HG02623 (cell line): ENCODE measurements around the gene ARMS2.

Experiments used
- ATAC-seq: cut with Tn5 transposase; IDR thresholded peaks from one replicate; pipeline ENCODE4 v1.9.1; 2021; ENCODE audit warnings: moderate library complexity; ENCODE audit not compliant: unreplicated experiment

Gene ARMS2

DNA sequence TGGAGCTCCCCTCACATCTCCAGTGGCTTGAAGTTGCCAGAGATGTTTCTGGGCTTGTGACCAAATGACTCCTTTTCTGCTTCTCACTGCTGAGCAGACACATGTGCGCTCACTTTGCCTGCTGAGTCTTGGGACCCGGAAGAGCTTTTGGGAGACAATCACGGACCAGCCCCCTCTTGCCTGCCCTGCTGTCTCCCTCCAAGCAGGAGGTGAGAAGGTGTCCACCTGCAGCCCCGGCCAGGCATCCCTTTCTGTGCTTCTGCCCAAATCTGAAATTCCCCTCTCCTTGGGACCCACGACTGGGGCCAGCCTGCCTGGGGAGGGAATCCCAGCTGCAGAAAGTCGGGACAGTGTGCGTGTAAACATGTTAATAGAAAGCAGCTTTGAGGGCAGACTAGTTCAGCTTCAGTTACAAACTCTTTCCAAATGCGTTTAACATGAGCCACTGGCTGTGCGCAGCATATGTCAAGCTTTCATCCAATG is 38.6 kb downstream of the ARMS2 start:
- no peak for ATAC-seq

DNA sequence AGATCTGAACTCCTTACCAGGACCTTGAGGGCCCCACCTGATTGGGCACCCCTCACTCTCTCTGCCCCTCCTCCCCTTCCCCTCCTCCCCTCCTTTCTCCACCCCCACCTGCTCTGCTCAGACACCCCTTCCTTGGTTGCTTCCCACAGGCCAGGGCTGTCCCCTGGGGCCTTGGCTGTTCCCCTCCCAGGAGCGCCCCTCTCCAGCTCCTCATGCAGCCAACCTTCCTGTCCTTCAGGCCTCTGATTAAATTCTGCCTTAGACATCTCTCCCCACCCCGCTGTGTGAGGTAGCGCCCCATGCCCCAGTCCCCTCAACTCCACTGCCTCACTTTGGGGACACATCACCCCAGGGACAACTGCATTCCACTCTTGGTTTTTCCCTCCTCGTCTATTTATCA is 39.3 kb downstream of the ARMS2 start:
- ATAC-seq, result no peak

DNA sequence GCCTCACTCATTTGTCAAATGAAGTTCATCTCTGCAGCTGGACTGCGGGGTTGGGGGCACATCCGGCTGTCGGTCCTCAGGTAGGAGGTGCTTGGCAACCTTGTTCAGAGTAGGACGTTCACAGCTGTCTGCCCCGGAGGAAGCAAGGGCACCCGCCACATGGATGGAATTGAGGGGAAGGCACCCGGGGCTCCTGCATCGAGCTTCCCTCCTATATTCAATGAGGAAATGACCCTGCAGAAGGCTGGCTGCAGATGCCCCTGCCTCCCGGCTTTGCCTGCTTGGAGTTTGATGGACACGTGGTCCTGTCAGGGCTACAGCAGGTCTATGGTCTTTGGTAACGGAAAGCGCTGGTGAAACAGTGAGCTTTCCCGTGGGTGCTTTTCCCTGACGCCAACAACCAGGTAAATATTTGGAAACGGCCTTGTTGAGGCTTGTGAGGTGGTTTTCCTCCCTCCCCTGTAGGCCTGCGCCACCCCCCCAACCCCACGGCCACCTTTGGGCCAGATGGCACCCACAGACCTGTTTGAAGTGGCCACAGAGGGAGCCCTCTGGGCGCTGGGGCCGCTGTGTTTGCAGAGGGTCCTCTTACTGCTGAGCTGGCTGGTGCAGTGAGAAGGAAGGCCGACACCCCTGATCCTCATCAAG is 39.8 kb downstream of the ARMS2 start:
- no peak for ATAC-seq

DNA sequence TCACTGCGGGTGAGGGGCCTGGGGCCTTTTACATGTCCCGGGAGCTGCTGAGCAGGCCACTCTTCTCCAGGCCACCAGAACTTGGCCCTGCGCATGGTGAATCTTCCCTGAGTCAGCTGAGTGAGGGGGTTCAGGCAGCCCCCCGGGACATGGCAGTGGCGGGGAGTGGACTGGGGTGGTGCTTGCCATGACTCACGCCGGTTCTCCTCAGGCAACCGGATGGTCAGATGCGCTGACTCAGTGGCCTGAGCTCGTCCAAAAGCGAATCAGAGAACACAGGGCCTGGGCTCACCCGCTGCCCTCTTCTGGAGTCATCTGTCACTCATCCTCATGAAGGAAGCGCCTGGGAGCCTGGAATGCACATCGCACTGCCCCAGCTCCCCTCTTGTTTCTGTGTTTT is 40.4 kb downstream of the ARMS2 start:
- ATAC-seq, result no peak

DNA sequence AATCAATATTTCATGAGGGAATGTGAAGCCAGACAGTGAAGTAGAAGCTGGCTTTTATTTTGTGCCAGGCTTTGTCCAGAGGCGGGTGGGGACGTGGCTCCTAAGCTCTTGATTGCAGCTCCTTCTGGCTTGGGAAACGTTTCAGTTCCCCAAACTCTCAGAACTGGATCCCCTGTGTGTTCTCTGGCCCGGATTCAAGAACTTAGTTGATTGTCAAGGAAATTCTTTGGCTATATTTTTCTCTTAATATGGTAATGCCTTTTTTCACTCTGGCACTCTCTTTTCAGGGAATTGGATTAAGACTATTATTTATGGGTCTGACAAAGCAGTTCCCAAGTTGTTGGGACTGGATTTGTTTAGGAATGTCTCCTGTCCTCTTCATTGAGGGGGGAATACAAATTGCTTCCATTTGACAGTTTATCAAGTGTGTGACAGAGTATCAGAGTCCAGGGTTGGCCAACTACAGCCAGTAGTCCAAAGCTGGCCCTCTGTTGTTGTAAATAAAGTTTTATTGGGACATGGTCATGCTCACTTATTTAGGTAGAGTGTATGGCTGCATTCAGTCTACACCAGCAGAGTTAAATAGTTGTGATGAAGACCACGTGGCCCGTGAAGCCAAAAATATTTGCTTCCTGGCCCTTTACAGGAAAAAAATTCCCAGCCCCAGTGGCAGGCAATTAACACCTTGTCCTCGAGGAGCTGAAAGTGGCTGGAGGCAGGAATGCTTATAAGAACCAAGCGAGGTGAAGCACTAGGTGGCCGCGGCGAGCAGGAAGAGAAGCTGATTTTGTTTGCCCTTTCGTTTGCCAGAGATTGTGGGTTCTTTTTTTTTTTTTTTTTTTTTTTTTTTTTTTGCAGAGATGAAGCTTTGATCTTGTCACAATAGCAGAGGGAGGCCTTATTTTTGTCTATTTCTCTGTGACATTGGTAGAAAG is 41.2 kb downstream of the ARMS2 start:
- no peak for ATAC-seq

DNA sequence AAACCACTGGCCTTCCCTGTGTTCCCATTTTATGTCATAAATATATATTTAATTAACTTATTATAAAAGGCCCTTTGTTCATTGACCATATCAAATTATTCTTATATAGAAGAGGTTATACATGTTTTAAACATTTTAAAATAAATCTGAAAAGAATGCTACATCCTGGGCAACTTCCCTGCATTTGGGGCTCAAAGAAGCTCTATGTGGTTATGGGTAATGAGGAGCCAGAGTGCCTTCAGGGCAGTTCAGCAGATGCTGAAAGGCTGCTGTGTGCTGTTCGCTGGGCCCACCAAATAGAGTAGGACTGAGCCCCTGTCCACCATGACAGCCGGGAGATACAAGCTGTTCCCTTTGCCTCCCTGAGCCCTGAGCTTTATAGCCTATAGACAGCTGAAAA is 42.8 kb downstream of the ARMS2 start:
- no peak for ATAC-seq

DNA sequence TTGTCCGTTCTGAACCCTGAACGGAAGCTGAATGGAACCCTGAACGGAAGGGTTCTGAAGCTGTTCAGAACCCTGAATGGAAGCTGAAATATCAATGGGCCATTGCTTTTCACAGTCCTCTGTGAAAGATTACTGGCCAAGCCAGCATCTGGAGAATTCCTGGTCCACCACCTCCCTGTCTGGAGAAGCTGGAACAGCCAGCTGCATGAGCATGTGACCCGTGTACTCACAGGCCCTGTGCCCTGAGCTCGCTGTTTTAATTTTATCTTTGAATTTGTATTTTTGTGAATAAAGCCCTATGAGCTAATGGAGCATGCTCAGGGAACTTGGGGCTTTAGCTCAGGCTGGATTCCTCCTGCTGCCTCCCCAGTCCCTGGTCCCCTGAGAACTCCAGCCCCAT is 44.1 kb downstream of the ARMS2 start:
- no peak for ATAC-seq

DNA sequence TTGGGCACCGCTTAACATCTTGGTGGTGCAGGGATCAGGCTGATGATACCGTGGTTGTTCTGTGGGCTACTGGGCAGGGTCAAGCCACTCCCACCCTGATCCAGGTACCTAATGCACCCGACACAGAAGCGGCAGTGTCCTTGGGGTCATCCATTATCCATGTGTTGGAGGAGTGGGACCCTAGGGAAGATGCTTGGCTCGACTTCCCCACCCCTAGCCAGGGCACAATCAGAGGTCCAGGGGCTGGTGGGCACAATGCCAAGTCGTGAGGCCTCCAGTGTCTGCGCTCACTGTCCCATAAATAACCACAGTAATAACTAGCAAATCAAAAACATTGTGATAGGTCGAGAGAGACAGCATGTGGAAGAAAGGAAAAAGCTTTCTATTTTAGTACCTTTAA is 44.6 kb downstream of the ARMS2 start:
- ATAC-seq, result no peak

DNA sequence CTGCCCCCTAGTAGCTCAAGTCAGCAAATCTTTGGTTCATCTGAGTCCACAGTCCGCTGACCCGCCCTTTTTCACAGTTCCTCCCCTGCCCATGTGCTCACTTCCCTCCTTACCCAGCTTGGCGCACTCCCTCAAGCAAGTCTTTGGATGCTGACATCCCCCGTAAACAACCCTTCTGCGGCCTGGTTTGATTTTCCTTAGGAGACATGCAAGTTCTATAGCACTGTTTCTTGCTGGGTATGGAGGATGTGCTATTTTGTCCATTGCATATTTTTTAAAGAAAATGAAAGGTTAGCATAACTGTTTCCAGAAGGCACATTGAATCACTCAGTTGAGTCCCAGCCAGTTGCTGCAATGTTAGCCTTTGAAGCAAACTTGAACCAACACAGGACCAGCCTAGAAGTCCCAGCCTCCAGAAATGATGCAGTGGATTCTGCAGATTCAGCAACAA is 45.1 kb downstream of the ARMS2 start:
- ATAC-seq, result no peak

DNA sequence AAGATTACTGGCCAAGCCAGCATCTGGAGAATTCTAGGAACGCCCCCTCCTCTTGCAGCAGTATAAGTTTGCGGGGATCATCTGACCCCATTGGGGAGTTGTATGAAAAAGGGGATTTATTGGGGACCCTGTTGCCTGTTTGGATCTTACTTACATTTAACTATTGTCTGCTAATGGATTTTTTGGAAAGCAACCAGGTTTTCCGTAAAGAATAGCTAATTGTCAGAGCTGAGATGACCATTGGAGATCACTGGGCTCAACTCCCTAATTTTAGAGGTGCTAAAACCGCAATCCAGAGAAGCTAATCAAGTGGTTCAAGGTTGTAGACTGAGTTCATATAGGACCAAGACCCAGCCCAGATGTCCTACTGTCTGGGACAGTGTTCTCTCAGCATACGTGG is 45.7 kb downstream of the ARMS2 start:
- no peak for ATAC-seq

DNA sequence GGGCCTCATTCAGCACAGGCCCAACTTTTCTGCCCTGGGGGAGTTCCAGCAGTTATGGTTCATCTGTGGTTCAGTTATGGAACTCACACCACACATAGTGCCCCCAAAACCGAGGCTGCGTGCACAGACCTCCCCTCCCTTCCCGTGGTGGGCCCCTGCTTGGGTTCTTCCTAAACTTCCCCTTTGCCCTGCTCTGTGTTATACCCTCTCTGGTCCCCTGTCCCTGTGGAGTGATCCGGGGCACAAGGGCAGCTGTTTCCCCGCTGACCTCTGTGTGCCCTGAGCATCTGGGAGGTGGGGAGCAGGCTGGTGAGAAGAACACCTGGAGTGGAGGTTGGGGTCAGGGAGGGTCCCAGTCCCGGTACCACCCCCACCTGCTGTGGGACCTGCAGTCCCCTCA is 46.3 kb downstream of the ARMS2 start:
- ATAC-seq, result no peak

DNA sequence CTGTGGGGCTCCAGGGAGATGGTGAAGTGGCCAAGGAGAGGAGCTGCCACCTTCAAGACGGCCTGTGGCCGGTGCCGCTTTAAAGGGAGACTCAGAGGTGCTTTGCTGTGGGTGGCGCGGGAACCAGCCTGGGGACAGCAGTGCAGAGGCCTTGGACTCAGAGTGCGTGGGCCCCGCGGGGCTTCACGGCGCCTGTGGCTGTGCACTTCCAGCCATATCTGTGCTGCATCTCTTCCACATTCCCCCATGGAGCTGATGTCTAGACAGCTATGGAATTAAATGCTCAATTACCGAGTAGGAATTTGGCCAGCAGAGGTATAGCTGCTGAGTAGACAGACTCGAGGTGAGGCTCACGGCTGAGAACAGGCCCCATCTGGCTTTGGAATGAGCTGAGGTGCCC is 48.6 kb downstream of the ARMS2 start:
- ATAC-seq, result no peak

DNA sequence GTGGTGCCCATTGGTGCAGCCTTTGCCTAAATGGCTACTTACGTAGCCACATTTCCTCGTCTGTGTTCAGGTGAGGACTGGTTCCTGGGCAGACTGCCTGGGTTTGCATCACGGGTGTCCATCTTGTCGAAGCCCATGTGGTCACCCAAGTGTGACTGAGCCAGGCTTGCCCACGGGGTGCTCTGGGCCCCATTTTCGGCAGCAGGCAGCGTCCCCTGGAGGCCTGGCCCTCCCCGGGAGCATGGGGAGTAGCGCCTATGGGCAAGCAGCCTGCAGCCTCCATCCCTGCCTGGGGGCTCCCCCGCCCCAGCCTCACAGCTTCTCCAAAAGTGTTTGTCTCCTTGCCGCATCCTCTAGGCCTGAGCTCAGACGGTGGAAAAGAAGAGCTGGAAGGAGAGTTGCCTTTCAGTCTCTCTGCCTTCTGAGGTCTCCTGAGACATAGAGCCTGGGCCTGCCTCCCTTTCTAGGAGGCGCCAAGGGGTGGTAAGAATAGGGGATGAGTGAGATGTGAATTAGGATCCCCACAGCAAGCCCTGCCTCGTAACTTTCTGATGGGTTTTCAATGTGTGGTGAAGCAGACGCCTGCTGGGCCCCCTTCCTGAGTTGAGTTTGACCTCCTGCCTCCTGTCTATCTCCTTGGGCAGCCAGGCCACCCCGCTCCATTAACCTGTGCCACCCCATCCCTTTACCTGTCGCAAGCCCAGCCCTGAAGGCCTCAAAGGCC is 49.6 kb downstream of the ARMS2 start:
- ATAC-seq, result no peak

DNA sequence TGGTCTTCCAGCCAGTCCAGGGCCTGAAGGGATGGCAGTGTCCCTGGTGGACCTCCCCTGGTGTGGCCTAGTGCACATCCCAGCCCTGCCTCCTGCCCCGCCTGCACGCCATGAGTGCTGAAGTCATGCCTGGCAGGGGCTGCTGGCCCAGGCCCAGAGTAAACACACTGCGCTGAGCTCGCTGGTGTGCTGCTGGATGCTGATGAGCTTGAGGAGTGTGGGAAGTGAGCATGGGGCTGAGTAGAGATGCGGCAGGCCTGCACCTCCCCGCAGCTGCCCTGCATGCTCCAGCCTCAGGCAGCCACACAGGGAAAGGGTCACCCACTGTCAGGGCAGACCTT is 50.1 kb downstream of the ARMS2 start:
- no peak for ATAC-seq

DNA sequence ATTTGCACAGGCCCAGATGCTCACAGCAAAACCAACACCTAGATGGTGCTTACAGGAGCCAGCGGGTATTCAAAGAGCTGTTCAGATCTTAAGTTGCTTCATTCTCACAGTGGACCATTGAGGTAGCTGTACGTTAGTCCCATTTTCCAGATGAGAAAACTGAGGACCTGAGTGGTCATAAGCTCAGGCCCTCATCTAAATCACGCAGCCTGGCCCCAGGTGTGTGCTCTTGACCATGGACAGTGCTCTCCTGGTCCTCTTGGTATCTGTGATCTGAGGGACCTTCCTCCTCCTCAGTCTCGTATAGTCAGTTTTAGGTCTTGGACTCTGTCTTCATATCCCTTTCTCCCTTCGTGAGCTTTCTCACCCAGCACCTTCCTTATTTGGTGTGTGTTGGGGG is 50.6 kb downstream of the ARMS2 start:
- ATAC-seq, result no peak

DNA sequence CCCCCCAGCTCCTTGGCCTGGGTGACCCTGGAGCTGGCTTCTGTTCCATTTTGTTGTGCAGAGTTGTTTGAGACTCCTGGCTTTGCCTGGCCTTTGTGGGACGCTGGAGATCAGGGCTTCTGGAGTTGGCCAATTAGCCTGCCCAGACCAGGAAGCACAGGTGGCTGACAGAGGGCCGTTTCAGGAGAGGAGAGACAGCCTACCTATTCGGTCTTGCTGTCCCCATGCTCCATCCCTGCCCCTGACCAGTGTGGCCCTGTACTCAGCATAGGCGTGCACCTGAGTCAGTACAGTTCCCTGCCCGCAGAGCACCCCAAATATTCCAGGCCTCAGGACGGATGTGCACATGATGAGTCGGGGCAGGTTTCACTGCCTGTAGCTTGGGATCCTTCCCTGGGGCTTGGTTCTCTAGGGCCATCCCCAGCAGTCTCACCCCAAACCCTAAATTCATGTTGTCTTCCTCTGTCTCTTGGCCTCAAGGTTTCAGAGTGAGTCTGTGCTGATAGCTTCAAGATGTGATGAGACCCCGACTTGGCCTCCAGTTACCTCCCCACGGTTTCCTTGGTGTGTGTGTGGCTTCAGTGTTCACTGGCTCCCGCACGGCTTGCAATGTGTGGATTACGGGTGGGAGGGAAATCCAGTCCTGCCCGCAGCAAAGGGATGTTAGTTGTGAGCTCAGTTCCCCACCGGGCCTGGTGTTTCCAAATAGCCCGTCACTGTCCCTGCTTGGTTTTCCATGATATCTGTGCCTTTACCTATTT is 51.6 kb downstream of the ARMS2 start:
- no peak for ATAC-seq
